GM10248 (cell line): ENCODE measurements around the gene WLS.

Experiments used
- CTCF ChIA-PET: fragments of 300-600 bp; sonication (Branson Sonifier 250); formaldehyde crosslinking; extraction: SDS; loops from one replicate; lab custom pipeline; 2021; ENCODE audit warnings: antibody characterized with exemption; lab: Yijun Ruan, JAX
- POLR2A ChIA-PET: fragments of 350-650 bp; sonication (Branson Sonifier 250); formaldehyde crosslinking; extraction: SDS; loops from one replicate; lab custom pipeline; 2020; ENCODE audit warnings: antibody characterized with exemption; lab: Yijun Ruan, JAX
- DNase-seq: peaks from one replicate; pipeline ENCODE4 v3.0.0; 2012; ENCODE audit errors: extremely low spot score
- TF ChIP-seq, protein P1 (sequence below): IDR thresholded peaks from 2 replicates; pipeline ENCODE4 v1.5.1; 2012; ENCODE audit warnings: mild to moderate bottlenecking, low read depth; ENCODE audit errors: extremely low read depth, missing control alignments, control extremely low read depth

The WLS gene

DNA sequence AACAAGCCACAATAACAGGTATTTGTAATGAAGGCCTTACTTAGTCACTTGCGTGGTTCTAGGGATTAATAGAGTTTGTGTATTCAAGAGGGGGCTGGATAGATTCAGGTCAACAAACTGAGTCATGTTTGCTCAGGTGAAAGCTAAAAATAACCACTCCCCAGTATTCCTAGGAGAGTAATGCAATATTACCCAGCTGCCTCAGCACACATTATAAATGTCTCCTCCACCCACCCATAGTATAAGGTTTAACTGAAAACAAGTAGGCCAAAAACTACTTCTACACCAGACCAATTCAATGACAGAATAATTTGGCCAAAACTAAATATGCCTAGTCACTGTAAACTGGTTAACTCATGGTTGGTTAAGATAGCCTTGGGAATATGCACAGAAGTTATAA lies 34.4 kb downstream of the WLS start:
- POLR2A ChIA-PET, result no interaction called here
- DNase-seq, result no peak
- CTCF ChIA-PET, result interaction anchor here (1.2 to 1.4 kb wide), 3 partner anchors 8 to 14 kb away, joined by 3 read pairs; no protein-coding TSS in a partner anchor
- TF ChIP-seq, protein P1, sequence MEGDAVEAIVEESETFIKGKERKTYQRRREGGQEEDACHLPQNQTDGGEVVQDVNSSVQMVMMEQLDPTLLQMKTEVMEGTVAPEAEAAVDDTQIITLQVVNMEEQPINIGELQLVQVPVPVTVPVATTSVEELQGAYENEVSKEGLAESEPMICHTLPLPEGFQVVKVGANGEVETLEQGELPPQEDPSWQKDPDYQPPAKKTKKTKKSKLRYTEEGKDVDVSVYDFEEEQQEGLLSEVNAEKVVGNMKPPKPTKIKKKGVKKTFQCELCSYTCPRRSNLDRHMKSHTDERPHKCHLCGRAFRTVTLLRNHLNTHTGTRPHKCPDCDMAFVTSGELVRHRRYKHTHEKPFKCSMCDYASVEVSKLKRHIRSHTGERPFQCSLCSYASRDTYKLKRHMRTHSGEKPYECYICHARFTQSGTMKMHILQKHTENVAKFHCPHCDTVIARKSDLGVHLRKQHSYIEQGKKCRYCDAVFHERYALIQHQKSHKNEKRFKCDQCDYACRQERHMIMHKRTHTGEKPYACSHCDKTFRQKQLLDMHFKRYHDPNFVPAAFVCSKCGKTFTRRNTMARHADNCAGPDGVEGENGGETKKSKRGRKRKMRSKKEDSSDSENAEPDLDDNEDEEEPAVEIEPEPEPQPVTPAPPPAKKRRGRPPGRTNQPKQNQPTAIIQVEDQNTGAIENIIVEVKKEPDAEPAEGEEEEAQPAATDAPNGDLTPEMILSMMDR, result no peak

DNA sequence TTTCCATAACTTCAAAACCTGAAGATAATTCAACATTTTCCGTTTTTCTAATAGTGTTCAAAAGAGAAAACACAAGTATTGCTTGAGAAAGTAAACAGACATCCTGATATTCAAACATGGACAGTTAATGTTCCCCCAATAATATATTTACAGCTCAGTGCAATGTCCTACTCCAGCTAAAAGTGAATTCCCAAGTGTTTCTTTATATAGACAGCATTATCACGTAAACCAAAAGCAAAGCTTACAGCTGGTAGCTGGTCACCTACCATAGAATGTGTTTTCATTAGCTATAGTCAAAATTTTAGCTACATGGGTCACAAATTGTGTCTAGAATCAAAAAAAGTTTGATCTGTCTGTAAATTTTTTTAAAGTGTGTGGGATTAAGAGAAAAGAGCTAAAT lies 34.9 kb downstream of the WLS start:
- ChIA-PET CTCF (interaction anchor here (1.2 to 1.4 kb wide), 3 partner anchors 9 to 14 kb away, joined by 3 read pairs; no protein-coding TSS in a partner anchor), POLR2A (no interaction called here)
- TF ChIP-seq, protein P1, result no peak
- DNase-seq, result no peak

DNA sequence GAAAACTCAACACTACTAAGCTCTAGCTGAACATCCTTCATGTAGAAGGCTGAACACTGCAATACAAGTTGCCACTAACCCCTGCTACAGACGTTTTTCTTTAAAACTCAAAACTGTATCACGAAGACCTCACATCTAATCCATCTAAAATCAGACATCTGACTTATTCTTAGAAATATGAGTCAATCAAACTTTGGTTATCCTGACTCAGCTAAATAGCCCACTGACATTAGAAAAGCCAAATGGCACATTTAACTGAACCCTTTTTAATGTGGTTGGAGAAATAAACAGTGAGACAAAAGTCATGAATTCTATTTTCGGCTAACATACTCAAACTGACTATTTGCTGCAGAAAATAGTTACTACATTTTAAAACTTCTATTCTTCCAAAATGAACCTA lies 35.6 kb downstream of the WLS start:
- ChIA-PET CTCF (interaction anchor here (0.7 to 1.4 kb wide), 2 partner anchors 11 to 15 kb away, joined by 3 read pairs; no protein-coding TSS in a partner anchor), POLR2A (no interaction called here)
- DNase-seq, result no peak
- TF ChIP-seq, protein P1, result no peak

DNA sequence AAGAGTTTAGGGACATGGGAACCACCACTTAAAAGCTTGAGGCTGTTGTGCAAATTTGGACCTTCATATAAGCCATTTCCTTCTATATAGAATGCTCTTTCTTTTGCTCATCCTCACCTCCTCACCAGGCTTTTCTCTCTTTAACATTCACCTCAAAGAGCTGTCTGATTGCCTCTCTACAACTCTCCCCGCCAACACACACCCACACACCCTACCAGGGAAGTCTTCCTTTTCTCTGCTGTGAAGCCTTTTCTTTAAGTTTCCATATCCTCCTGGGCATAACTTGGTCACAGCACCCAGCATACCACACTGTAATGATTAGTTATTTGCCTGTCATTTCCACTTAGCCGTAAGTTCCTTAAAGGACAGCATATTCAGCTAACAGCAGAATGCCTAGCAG lies 40.6 kb downstream of the WLS start:
- TF ChIP-seq, protein P1, result no peak
- ChIA-PET POLR2A (no interaction called here), CTCF (interaction anchor here (1.6 to 1.8 kb wide), 2 partner anchors 10 to 15 kb away, joined by 3 to 6 read pairs; no protein-coding TSS in a partner anchor)
- no peak for DNase-seq

DNA sequence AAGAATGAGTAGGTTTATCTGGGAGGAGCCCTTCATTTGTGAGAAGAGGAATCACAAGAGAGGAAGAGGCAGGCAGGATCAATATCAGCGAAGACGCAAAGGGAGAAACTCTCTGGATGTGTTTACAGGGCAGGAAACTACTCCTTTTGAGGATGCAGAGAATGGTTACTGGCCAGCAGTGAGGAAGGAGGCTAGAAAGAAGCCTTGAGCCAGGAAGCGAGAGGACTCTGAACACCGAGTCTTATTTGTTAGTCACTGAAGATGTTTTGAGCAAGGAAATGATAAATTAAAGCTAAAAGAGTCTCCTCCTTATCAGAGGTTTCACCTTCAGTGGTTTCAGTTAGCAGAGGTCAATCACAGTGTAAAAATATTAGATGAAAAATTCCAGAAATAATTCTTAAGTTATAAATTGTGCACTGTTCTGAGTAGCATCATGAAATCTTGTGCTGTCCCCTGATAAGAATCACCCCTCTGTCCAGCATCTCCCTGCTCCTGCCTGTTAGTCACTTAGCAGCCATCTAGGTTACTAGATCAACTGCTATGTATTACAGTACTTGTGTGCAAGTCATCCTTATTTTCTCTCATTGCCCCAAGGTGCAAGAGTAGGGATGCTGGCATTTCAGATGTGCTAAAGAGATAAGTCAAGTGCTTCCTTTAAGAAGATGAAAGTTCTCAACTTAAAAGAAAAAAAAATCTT lies 43.5 kb downstream of the WLS start:
- CTCF ChIA-PET, result no interaction called here
- no peak for DNase-seq
- TF ChIP-seq, protein P1, result no peak
- POLR2A ChIA-PET, result no interaction called here

DNA sequence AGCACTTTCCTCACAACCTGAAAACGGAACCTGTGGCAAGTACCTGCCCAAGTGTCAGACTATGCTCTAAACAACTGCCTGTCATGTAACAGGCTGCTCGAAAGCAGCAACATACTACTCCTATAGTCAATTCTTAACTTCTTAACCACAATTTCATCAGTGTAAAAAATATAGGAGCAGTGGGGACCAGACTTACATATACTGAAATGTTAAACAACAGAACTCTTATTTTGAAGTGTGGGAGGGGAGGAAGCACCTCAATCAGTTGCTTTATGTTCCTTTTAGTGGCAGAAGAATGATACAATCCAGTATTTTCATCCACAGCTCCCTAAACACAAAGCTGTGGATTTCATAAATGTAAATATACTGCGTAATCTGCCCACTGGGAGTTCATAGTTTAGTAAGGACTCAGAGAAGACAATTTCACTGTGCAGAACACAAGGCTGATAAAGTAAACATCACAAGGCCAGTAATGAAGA lies 44.2 kb downstream of the WLS start:
- DNase-seq, result no peak
- POLR2A ChIA-PET, result no interaction called here
- TF ChIP-seq, protein P1, result no peak
- CTCF ChIA-PET, result interaction anchor here (1.2 to 1.5 kb wide), 2 partner anchors 13 to 68 kb away, joined by 4 read pairs; no protein-coding TSS in a partner anchor
